HG02973 (cell line): Measurements from ENCODE around the gene HPD.
"Not testable (repeated sequence)": the region's sequence is repeated elsewhere in the genome, so short reads cannot be mapped to it uniquely, and the experiment has no call there.

ENCODE experiments used
- ATAC-seq: cut with Tn5 transposase; IDR thresholded peaks from one replicate; pipeline ENCODE4 v1.9.1; 2021; ENCODE audit warnings: moderate library complexity; ENCODE audit not compliant: unreplicated experiment

Gene HPD

DNA sequence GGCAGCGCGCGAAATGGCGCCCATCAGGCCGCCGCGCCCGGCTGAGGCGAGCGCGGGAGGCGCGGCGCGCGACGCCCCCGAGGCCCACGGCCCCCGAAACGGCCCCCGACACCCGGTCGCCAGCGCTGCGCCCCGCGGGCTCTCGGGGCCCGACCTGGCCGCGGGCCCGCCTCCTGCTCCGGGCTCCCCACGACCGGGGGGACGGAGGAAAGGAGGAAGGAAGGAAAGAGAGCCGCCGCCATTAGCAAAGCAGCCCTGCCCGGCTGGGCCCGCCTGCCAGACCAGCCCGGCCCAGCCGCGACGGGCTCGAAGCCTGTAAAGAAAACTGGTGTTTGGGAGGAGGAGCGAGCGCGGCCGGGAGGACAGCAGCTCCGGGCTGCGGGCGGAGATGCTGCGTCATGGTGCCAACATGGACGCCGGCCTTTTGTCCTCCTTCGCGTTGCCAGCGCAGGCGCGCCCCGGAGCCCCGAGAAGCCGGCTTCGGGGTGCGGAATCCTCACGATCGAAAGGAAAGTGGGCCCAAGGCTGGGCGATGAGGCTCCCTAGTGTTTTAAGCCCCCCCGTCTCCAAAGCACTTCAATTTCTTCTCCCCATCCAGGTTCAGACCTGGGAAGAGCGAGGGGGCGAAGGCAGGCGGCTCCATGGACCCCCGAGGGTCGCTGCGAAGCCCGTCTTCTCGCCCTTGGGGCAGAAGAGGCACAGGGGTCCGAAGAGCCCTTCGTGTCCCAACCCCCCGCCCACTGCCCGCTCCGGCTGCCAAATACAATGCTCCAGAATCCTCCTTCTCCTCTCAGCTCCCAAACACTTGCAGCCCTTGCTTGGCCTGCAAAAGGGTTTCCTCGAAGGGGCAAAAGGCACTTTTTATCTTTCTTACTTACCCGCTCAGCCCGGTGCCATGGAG is 57.7 kb downstream of the HPD start:
- no peak for ATAC-seq

DNA sequence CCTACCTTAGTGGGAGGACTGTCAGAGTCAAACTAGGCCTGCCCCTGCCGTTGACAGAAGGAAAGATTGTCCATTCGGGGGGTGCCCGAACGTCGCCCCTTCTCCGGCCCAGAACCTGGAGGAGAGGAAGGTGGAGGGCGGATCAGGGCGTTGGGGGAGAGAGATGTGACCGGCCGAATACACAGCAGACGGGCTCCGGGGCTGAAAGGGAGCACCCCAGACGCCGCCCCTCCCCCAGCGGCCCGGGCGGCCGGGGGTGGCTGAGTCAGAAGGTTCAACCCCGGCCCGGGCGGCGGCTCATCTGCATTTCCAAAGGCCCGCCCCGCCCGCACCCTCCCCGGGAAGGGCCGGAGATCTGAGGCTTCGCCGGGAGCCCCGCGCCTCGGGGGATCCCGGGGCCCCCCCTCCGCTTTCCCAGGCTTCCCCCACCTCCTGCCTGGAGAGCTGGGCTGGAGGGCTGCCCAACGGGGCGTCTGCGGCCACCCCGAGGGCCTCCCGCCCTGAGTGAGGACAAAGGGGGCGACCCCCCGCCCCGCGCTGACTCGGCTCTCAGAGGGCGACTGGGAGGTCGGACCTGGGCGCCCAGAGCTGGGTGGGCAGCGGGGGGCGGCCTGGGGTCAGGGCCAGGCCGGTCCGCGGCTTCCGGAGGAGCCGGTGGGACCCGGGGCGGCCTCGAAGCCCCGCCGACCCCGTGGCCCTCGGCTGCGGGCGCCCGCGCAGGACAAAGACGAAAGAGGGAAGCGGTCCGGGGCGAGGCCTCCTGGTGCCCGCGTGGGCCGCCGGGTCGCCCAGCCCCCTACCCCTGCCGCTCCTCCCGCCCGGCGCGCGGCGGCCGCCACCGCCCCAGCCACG is 58.6 kb downstream of the HPD start:
- no peak for ATAC-seq

DNA sequence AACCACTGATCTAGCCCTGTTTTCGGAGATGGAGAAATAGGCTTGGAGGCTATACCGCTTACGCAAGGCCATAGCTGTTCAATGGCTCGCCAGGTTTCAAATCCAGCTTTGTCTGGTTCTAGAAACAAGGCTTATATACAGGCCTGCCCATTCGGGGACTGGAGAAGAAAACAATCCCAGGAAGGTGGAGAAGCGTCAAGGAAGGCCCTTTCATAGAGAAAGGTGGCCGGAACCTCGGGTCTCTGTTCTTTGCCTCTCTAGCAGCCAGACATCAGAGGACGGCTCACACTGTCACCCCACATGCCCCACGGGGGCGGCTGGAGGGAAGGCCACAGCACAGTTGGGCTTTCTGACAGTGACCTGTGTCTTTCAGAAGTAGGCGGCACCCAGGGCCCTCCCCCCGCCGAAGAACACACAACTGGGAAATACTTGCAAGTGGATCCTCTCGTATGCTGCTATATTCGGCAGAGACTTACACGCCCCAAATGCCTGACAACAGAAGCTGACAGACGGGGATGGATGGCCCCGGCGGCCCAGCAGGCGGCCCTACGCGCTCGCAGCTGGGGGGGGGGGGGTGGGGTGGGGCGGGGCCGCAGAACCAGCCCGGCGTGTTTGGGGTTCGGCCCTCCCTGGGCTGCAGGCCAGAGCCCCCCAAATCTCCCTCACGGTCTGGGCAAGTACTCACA is 59.4 kb downstream of the HPD start:
- ATAC-seq = no peak

DNA sequence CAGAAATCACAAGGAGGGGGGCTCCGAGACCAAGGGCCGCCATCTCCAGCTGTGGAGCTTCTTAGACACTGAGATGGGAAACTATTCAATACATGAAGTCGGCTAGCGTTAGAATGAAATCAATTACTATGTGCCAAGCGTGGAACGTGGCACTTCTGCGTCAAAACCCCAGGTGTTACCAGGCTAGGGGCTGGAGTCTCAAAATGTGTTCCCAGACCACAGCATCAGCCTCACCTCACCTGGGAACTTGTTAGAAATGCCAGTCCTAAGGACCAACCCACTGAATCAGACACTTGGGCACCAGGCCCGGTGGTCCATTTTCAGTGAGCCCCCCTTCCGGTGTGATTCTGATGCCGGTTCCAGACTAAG is 59.9 kb downstream of the HPD start:
- no peak for ATAC-seq

DNA sequence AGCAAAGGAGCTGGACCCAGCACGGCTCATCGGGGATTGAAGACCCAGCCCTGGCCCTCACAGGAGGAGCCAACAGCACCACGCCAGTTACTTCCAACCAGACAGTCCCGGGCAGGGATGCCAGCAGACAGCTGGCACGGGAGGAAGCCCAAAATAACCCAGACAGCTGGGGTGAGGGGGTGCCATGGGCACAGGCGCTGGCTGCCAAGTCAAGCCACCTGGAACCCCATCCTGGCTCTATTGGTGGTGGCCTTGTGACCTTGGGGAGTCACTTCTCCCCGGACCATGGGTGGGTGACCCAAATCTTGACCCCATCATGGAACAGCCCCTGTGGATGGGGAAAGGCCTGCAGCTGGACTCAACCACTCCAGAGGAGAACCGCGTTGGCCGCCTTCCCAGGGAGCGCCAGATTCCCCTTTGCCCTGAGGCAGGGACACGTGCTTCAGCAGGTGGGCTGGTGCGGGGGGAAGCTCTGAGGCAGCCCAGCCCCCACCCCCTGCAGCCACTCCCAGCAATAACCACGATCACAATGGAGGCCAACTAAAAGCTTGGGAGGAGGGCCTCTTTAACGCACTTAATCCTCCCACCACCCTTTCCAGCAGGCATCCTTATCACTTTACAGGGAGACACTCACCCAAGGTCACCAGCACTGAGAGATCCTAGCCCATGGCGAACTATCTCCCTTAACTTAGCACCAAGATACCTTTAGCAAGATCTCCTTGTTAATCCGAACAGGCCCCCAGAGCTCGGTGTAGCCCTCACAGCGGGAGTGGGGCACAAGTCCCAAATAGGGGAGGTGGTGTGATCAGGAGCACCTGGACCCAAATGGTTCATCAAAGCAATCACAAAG is 60.5 kb downstream of the HPD start:
- no peak for ATAC-seq

DNA sequence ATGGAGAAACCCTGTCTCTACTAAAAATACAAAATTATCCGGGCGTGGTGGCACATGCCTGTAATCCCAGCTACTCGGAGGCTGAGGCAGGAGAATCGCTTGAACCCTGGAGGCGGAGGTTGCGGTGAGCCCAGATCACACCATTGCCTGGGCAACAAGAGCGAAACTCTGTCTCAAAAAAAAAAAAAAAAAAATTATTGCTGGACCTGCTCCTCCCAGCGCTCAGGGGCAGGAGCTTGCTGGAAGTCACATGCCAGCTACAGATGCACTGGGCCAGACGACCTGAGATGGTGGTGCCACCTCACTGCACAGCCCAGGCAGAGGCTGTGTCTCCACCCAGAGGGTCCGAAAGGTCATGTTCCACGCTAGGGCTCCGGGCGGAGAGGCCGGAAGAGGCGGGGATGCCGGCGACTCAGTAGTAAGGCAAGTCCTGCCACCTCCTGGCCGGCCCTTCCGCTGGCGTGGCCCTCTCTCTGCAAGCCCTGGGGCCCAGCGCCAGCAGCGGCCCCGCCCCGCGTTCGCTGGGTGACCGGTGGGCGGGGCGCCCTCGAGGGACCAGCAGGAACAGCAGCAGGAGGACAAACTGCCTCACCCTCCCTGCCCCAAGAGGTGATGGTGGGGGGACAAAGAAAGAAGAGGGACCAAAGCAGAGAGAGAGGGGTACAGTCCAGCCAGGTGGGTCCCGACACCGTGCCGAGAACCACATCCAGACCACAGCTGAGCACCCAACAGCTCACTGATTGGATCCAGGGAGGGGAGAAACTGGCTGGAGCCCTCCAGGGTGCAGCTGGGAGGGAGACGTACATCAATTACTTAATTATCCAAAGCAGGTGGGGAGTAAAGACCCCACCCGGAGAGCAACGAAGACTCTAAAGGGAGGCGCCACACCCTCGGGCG is 61.6 kb downstream of the HPD start:
- ATAC-seq = no peak

DNA sequence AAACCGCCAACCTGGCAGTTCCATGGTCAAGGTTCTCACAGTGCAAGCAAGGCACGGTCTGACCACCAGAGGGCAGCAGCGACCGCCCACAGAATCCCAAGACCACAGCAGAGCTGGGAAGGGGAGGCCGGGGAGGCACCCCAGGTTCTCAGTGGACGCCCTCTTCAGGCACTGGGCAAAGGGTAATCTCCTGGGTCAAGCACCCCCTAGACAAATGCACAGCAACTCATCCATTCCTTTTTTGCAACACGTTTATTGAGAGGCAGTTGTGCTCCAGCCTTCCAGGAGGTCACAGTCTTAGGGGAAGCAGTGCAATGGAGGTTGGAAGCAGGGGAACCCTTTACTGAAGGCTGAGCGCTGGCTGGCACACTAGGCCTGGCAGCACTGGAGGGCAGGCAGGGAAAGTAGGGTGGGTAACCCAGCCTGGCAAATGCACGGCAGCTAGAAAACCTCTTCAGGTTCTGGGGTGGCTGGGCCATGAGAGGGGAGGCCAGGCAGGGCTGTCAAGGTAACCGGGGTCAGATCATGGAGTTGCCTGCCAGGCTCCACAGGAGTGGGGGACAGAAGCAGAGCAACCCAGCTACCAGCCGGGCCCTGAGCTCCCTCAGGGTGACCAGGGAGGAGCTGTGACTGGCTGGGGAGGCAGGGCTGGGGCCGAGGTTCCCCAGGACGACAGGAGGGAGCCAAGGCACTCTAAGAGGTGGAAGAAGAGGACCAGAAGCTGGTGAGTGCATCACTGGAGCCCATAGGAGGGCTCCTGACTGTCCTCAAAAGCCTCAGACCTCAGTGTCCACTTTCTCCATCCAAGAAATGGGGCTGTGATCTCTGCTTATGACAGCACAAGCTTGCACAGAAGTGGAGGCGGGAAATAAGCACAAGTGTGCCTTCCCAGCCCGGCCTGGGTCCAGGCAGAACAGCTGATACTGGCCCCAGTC is 63.4 kb downstream of the HPD start:
- no peak for ATAC-seq

DNA sequence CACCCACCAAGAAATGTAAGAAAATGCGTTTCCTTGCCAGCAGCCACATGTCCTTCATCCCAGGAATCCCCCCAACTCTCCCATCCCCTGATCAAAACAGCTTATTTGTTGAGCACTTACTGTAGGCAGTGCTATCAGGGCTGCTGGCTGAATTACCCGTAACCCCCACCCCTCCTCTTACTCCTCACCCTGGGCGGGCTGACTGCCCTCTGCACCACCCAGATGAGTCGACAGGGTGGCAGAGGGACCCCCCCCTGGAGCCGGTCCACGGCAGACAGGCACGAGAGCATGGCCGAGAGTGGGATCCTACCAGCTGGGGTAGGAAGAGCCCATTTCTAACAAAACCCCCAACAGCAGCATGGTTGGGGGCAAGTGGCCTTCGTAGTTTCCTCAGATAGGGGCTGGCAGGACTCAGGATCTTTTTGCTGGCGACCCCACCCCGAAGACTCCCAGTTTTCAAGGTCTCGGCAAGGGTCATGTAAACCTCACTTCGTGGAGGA is 64.1 kb downstream of the HPD start:
- ATAC-seq = no peak

DNA sequence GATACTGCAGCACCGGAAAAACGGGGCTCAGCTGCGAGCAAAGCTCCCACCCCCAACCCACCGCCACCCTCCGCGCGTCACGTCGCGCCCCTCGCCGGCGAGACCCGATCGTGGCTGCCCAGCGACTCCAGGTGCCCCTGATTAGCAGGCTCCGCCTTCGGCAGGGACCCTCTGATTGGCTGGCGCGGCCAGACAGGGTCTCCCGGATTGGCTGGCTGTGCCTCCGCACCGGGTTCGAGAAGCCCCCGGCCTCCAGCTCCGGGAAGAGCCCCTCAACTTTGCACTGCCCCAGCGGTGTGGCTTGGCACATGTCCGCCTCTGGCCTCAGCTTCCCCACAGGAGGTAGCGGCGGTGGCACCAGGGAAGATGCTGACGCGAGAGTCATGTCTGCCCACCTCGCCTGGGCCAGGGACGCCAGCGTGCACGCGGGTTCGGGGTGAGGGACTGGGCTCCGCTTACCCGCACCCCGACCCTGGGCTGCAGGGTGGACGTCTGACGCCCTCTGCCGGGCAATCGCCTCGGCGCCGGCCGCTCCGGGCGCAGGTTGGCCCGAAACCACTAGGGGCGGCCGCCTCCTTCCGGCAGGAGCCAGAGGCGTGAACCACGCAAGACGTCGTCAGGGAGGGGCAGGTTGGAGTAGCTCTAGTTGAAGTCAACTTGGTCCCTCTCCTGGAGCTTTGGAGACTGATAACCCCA is 64.7 kb downstream of the HPD start:
- peak; percentile 47 for ATAC-seq

DNA sequence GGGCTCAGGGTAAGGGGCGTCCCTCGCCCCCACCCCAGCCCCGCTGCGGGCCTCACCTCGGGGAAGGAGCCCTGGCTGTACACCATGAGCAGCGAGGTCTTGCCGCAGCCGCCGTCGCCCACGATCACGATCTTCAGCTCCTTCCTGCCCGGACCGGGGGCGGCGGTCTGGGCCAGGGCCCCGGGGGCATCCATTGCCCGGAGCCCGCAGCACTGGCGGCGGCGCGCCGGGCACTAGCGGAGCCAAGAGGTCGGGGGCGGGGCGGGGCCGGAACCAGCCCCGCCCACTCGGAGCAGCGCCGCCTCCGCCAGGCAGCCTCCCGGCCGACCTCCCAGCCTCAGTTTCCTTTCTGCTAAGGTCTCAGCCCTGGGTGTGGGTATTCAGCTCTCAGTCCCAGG is 65.2 kb downstream of the HPD start, which contains the start of gene RHOF:
RHOF (minus strand) TSS at position 249 of the 398 bp plus-strand sequence; CDS start at position 194, 55 bp downstream.
- ATAC-seq = peak; percentile 11

DNA sequence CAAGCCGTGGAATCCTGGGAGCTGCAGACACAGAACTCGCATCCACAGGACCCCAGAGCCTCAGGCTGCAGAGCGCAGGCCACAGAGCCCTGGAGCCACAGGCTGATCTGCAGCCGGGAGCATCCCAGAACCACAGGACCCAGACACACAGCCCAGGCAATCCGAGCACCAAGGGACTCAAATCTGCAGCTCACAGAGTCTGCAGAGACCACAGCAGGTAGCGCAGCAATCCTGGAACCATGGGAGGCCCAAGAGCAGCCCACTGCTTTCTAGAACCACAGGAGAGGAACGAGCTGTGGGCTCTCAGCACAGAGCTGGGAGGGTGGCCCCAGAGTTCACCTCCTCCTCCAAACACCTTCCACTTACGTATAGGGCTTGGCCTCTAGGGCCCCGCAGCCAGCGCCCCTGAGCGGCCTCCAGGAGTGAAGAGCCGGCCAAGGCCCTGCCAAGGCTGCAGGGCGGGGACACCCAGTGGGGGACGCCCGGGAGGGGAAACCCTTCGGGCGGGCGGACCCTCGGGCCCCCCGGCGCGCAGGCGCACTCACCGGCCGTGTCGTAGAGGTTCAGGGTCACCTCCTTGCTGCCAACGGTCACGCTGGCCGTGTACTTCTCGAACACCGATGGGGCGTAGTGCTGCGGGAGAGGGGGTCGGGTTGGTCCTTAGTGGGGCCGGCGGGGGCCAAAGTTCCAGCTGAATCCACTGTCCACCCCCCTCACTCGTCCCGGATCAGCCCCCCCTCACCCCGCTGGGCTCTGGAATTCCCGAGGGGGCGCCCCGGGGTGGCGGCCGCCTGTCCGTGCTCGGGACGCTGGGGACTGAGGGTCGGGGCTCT is 65.8 kb downstream of the HPD start:
- peak; percentile 15 for ATAC-seq

DNA sequence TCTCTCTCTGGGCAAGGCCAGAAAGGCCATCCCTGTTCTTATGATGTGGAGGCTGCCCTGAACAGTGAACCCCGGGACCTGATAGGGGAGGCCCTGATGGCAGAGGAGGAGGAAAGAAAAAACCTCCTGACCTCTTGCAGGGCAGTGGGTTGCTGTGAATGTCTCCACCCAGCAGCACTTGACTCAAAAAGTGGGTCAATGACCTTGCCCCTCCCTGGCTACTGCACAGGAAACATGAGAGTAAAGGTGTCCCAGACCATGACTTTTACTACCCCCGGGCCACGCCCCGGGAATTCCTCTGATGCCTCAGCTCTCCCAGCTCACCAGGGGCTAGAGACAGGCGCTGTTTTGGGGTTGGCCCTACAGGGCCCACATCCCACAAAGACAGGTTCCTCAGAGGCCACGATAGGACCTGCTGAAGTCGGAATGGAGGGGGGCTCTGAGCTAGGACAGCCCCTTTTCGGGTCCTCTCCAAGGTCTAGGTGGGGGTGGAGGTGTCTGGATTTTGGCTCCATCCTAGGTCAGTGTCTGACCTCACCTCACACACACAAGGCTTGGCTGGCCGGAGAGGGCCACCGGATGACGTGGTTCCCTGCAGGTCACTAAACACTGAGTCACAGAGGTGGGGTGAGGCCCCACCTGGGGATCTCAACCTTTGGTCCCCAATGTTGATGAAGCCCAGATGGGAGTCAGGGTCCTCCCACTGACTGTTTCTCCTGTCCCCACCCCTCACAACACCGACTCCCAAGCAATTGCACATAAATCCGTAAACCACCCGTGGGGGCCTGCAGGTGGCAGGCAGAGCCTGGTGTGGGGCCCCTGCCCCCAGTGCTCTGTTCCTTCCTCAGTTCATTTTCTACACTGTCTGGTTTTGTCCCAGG is 66.7 kb downstream of the HPD start:
- ATAC-seq = no peak

DNA sequence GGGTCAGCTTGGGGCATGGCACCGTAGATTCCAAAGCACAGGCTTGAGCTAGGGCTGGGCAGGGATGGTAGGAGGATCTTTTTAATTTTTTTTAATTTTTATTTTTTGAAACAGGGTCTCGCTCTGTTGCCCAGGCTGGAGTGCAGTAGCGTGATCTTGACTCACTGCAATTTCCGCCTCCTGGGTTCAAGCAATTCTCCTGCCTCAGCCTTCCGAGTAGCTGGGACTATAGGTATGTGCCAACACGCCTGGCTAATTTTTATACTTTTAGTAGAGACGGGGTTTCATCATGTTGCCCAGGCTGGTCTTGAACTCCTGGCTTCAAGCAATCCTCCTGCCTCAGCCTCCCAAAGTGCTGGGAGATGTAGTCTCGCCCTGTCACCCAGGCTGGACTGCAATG is 67.9 kb downstream of the HPD start:
- not testable (repeated sequence) for ATAC-seq

DNA sequence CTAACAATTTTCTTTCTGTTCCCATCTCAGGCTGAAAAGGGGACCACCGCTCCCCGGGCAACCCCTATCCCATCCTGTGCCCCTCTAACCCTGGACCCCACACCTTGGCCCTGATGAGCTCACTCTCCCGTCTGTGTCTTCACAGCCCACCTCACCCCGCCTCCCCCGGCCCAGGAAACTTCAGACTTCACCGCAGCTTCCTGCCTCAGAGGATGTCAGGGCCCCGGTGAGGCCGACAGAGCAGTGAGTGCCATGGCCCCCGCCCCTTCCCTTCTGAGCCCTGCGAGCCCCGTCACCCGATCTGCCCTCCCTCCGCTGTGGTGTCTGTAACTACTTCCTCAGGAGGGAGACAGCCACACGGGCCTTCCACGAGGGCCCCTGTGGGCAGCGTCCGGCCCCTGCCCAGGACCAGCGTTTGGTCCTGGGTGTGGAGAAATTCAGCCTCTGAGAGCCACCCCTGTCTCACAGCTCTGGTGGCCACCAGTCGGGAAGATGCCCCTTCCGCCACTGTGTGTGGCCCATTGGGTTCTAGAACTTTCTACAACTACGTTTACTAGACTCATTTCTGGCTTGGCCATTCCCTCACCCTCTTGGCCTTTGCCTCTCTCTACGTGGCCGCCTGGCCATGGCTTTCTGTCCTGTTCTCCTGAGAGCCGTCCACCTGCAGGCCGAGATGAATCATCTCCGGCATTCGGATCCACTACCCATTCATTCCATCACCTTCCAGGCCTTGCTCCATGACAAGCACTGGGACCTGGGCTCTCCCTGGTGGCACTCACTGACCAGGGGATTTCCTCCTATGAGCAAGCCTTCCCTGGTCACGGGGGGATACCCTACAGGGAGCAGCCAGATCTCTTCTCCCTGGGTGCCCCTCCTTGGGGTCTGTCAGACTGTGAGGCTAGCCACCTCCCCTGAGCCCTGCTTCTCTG is 68.6 kb downstream of the HPD start:
- peak; percentile 45 for ATAC-seq
